Measurements from ENCODE around the gene MED12.

The MED12 gene

Small RNAs within 50 kb of the gene (small RNA-seq; reads per million reads assigned to genes)
- gene CXorf65, result 0 to 0.09 reads per million in 2 experiments
